ENCODE data around the gene COG3. TPM values are rescaled to one million over a fixed set of nuclear protein-coding genes. Genes with fewer than 3 reads are reported as not detected.
A peak's percentile ranks its signal among the peaks of the same experiment; 100 is the strongest.

The COG3 gene
- total RNA-seq, 1 experiment from 2014 or later: 29.8 TPM

DNA sequence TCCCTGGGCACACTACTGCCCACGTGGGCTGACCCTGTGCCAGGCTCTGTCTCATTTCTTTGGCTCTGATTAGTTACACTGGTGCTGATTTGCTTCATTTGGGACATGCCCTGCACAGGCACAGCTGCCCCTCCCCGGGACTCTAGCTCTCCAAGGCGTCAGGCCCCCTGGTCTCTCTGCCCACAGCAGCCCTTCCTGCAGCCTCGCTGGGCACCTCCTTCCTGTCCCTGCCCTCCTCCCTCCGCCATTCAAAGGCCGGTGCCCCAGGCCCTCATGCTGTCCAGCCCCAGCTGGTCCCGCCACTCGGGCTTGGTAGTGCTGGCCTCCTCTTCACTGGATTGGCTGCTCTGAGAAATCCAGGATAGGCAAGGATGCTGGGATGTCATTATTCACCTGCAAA lies 77.7 kb downstream of the COG3 start:
- DNase-seq (ENCODE audit: low read depth): no peak

DNA sequence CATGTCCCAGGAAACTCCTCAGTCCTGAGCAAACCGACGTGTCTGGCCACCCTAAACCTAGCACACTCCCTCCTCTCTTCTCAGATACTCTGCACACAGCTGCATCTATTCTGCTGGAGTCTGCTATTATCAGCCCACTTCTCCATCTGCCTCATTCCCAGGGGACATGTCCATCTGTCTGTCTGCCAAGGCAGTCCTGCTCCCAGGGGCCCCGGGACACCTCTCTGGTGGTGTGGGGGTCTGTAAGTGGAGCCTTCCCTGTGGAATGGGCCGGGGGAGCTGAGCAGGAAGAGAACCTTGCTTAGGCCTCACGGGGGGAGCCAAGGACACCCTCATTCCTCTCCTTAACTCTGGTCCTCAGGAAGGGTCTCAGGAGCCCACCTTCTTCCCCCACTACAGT lies 78.1 kb downstream of the COG3 start:
- DNase-seq (ENCODE audit: low read depth): no peak

DNA sequence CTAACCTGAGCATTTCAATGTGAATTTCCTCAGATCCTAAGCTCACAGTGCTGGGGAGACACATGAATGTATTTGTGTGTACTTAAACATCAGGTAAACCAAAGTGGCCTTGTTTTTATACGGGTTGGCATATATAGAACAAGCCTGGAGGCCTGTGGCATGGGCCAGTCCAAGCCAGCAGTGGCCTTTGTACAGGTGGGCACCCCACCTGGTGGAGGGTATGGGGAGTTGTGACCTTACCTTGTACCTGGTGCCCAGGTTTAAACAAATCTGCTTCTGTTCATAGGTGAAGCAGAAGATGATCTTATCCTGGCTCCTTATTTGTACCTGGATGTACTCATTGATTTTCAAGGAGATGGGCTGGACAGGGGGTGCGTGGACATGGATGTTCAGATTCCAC lies 79.8 kb downstream of the COG3 start:
- no peak for DNase-seq (ENCODE audit: low read depth)

DNA sequence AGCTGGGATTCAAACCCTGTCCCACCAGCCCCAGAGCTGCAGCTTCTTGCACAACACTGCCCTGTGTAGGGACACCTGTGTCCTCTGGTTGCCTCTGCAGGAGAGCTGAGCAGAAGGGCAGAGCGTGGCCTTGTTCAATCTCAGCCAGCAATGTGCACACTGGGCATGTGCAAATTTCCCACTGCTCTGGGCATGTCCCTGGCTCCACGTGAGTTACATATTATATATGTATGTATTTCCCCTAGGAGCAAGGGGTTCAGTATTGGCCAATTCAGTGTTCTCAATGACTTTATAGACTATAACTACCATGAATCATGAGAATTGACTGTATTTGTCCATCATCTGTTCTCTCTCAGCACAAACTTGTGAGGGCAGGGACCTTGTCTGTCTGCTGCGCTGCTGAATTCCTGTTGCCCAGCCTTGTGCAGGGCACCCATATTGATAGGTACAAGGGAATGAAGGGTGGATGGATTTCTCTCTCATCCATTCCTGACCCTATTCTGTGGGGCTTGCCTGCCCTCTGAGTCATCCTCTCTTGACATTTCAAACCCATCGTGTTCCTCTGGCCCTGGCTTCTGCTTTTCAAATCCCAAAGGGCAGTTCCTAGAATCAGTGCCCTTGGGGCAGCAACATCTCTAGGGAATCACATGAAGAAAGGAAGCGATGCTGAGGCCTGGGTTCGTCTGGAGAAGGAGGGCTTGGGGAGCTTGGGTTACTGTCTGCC lies 81.1 kb downstream of the COG3 start:
- DNase-seq (ENCODE audit: low read depth): no peak

DNA sequence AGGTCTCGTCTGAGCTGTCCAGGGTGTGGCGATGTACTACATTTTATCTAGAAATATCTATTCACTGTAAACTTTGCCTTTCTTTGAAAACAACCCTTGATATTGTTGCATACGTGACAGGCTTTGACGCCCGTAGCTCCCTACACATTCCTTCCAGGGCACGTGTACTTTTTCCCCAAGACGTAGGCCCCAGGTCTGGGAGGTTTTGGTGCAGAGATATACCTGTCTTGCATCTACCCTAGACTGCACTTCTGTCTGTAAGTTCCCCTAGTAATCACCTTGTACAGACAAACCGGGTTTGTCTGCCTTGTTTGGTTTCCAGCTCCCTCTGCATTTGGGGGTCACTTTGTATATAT lies 81.6 kb downstream of the COG3 start:
- no peak for DNase-seq (ENCODE audit: low read depth)

DNA sequence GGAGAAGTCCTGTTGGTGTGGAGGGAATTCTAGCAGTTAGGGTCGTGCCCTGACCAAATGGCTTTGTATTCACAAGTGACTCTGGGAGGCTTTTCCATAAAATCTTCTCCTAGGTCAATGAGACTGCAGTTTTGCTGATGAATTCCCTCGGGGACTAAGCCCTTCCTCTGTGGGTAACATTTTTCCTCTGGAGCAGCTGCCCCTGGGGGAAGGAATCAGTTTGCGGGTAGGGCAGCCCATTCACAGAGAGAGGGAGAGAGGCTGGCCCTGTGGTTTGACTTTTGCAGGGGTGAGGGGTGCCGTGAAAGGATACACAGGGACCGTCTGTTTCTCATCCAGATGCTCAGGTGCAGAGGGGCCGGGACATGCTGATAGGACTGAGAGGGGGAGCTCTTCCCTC lies 83.5 kb downstream of the COG3 start:
- peak; percentile 20 for DNase-seq (ENCODE audit: low read depth)

DNA sequence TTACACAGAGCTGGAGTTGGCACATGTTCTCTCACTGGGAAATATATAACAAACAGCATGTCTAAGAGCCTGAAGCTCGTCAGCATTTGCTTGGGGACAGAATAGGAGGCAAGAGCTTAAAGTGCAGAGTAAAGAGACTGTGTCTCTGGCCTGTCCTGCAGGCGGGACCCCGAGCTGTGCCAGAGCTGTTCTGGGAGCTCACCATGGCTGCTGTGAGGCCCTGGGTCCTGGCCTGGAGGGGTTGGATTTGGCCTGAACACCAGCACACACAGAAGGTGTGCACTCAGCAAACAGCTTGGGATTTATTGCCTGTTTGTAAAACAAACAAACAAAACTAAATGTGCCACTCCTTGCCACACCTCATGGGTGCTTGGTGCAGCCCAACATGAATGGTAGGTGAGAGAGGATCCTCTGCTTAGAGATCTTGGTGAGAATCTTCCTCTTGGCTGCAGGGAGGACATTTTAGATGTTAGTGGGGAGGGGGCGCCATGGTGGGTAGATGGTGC lies 89.9 kb downstream of the COG3 start:
- no peak for DNase-seq (ENCODE audit: low read depth)

DNA sequence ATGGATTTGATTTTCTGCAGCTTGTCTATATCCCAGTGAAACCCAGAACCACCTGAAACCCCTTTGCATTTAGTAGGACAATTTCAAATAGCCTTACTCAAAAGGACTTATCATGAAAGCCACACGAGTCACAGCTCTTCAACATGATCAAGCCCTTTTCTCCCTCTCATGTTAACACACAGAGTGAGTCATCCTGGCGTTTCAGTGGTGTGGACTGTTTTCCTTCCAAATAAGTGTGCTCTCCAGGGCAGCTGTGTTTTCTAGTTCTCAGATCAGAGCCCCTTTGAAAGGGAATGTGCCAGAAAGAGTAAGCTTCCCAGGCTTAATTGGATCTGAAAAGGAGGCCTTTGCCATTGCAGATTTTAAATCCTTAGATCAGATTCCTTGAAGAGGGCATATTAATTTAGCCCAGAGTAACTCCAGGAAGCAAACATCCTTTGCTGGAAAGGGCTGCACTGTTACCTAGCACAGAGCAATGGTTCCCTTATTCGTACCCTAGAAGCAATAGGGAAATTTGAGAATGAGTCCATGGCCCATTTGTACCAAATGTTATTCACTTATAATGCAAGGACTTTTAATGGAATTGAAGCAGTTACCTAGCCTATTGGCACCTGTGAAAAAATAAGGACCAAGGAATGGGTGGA lies 99.5 kb downstream of the COG3 start:
- DNase-seq (ENCODE audit: low read depth): peak; percentile 74

DNA sequence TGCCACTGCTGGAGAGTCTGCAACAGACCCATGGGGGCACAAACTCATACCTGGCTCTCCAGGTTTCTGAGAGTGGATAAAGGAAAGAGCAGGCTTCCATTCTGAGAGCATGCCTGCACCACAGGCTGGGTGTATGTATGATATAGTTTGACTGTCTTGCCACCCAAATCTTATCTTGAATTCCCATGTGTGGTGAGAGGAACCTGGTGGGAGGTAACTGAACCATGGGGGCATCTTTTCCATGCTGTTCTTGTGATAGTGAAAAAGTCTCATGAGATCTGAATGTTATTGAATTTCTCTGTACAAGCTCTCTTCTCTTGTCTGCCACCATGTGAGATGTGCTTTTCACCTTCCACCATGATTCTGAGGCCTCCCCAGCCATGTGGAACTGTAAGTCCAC lies 100.6 kb downstream of the COG3 start:
- DNase-seq (ENCODE audit: low read depth): no peak

DNA sequence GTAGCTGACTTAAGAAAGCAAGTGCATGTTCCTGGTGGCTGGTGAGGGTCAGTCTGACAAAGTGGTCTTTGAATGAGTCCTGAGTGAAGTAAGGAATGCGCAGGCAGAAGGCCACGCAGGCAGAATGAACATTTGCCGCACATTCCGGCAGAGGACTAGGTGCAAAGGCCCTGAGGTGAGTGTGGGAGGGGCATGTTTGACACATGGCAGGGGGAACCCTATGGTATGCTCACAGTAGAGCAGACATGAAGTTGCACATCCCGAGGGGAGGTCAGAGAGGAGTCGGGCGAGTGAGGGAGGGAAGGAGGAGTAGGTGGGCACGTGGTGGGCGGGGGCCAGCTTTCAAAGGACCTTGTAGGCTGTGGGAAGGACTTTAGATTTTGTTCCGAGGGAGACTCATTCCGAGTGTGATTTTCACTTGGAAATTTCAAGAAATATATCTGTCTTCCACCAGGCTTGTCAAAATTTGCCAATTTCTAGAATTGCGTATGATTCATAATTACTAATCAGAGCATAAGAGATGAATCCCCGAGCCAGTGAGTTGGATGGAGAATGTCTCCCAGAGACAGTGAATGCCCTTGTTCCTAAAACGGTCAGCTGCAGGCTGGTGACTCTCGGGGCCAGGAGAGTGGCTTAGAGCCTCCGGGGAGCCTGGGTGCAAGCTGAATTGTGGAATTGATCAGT lies 110.5 kb downstream of the COG3 start:
- DNase-seq (ENCODE audit: low read depth): peak; percentile 18

DNA sequence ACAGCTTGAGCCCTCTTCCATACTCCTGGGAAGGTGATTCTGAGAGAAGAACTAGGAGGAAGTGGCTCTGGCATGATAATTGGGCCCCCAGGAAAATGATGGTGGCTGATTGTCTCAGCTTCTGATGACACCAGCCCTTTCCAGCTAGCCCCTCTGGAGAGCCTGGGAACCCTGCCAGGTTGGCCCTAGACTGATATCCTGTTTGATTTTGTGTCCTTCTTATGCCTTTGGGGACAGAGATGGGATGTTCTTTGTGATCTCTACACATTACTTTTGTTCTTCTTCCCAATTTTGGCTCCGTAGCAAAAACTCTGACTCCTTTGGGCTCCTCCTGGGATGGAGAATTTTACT lies 111.1 kb downstream of the COG3 start:
- no peak for DNase-seq (ENCODE audit: low read depth)

DNA sequence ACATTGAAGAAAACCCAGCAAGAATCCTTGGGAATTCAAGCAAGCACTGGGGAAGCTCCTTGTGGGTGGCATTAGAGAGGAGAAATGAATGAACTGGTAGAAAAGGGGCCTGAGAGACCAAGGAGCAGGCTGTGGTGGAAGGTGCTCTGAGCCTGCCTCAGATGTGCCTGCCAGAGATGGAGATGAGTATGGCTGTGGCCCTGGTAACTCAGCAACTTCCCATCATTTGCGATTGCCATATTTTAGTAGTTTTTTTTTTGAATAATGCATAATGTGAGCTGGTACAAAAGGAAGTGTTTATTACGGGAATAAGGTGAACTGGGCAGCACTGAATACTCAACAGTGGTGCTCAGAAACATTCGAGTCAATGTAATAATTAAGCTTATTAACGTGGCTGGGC lies 111.7 kb downstream of the COG3 start:
- no peak for DNase-seq (ENCODE audit: low read depth)

DNA sequence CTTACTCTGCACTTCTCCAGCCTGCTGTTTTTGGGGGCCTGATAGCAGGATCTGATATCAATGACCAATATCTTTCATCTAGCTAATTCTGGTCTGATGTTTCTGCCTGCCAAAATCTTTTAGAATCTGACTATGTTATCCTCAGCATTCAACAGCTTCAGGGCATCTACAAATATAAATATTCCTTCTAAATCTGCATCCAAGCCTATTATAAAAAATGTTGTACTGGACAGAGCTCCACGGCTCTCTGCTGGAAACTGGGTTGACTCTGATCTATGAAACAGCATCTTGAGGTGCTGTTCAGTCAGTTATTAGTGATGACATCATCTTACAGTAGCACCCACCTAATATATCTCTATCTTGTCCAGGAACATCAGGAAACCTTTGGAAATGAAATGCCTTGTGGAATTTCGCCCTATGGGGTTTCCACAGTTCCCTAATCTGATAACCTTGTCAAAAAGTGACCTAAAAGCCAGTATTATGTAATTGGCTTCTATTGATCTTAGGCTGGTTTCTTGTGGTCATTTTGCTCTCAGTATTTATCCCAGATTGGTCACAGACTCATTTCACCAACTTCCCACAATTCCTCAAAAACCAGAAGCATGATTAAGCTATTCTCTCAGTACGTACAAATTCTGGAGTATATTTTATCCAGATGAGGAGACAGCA lies 117.8 kb downstream of the COG3 start:
- no peak for DNase-seq (ENCODE audit: low read depth)

DNA sequence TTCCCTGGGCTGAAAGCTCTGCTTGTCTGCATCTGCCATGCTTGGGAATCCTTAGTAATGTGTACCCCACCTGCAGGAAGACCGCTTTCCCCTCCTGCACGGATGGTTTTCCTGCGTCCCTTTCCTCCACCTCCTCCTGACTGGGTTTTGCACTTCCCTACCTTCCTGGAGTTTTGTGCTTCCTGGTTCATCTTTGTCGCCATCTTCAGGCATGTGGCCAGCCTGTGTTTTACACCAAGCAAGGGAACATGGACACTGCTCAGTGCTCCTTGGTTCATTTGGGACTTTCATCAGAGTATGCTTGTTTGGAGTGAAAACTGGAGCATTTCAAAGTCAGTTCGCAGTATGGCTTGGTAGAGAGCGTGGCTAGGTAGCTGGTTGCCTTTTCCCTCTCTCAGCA lies 120.1 kb downstream of the COG3 start:
- peak; percentile 6 for DNase-seq (ENCODE audit: low read depth)

Other genes starting within 250 kb of the COG3 start
- 1,773 and 1,961 TPM in 2 replicates for gene TPT1, start 123.8 kb upstream of the COG3 start, total RNA-seq (2014; rRNA removed)
- 9.2 and 14.2 TPM in 2 replicates for gene SLC25A30, start 46.6 kb upstream of the COG3 start, total RNA-seq (2014; rRNA removed)
- not detected in 2 replicates for gene ERICH6B, start 150.8 kb downstream of the COG3 start, total RNA-seq (2014; rRNA removed)
- not detected in 2 replicates for gene CBY2, start 237.4 kb downstream of the COG3 start, total RNA-seq (2014; rRNA removed)